ENCODE results near the gene SNUPN.
A peak's percentile ranks its signal among the peaks of the same experiment; 100 is the strongest.

The SNUPN gene

GRCh38 chr15:75625542-75626347 lies at the start of gene SNUPN:
TSS of gene SNUPN (minus strand) at chr15:75625725. CDS start at chr15:75621051, 4,674 bp downstream.
- peak; percentile 93 for DNase-seq

DNA sequence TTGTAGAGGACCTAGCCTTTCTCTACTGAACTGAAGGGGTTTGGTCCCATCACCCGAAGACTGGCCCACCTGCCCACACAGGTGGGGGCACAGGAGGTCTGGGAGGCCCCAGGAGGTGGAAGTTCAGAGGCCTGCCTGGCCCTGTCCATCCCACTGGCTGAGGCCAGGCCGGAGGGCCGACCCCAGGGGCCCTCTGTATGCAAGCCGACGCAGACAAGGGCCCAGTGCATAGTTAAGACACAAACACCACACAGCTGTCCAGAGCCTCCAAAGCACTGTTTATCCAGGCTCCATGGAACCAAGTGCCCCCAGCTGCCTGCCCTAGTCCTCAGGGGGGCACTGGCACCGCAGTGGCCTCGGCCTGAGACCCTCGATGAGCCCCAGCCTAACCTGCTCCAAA lies 48.8 kb upstream of the SNUPN start:
- DNase-seq, result no peak

- DNase-seq, result no peak
These were observed 48.1 kb upstream of the SNUPN start for GRCh38 chr15:75673426-75674235.

GRCh38 chr15:75672646-75673425 lies 47.3 kb upstream of the SNUPN start:
- no peak for DNase-seq

DNA sequence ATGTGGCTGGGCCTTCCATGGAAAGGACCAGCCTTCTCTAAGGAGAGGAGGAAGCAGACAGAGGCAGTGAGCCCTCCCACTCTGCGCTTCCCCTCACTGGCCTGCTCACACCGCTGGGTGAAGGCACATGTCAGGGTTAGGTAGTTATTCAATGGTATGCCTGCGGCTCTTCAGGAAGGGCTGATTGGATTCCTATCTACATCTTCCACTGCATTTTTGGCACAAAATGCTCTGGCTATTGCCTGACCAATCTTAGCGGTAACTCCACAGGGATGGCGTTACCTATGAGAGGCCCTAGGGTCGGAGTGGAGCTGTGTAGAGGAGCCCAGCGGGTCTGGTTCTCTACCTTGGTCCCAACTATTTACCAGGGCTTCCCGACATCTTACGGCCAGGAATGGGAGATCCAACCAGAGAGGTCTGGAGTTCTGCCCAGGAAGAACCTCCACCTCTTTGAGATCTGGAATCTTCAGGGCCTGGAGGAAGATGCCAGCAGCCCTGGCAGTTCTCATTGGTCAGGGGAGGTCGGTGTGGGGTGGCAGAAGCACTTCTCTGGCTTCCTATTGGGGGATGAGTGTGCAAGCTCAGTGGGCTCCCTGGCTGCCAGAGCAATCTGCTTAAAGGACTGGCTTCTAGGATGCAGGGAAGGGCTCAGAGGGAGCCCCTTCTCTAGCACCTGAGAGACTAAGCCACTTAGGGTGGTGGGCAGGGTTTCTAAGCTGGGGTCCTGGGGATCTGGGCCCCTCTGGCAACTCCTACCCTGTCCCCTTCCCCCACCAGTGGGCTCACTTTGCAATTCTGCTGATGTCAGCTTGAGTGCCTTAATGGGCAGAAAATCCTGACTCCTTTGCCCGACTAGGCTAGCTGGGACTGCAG lies 46.4 kb upstream of the SNUPN start:
- DNase-seq, result no peak

DNA sequence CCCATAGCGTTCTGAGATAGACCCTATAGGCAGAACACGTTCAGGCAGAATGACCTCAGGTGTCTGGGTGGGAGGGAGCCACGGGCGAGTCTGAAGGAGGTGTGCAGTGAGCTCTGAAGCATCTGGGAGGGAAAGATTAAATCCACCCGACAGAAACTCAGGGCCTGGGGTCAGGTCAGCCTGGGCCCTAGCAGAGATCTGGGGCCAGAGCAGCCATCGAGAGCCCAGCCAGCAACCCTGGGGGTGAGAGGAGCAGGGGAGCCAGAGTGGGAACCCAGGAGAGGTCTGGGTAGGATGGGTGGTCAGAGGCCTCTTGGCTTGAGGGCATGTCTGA lies 44.3 kb upstream of the SNUPN start:
- DNase-seq, result no peak

GRCh38 chr15:75669191-75669878 lies 43.8 kb upstream of the SNUPN start:
- DNase-seq, result no peak

DNA sequence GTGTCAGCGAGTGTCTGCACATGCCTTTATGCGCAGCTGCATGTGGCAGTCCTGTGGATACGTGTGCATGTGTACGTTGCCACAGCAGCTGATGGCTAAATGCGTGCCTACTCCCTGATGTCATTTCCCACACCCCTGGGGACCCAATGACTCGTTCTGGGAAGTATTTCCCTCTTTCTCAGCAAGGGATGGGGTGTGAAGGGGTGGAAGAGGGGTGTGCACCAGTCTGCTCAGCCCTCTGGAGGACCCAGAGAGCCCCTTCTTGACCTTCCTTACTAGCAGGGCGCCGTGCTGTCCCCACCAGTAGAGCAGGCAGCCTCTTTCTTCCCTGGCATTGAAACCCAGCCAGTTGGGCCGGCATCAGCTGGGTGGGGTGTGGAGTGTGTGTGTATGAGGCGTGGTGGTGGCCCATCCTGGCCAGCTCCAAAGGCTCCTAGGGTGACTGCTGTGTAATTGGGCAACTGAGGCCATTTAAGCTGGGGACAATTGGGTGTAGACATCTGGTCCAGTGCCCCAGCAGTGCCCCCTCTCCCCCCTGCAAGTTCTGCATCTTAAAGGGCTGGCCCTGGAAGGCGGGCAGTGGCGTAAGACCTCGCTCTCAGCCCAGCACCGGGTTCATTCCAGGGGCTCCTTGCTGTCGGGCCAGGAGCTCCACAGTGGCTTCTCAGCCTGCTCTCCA lies 41.4 kb upstream of the SNUPN start:
- DNase-seq, result no peak

- DNase-seq, result no peak
These were observed 38.5 kb upstream of the SNUPN start for GRCh38 chr15:75663931-75664421.

- DNase-seq, result no peak
These were observed 37.4 kb upstream of the SNUPN start for GRCh38 chr15:75662823-75663519.

DNA sequence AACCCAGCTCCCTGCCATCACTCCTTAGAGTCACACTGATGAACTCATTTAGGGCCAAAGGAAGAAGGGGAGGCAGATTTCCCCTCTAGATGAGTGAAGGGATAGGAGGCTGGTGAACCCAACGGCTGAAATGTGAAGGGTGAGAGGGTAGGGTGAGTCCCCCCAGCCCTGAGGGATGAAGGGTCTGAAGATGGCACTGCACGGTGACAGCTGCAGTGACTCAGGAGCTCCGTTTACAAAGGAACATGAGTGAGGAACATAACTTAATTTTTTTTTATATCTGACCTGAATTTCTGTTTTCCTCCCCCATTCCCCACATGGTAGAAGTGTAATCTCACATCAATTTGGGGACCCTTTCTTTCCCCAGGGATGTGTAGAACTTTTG lies 36.2 kb upstream of the SNUPN start:
- DNase-seq, result no peak

DNA sequence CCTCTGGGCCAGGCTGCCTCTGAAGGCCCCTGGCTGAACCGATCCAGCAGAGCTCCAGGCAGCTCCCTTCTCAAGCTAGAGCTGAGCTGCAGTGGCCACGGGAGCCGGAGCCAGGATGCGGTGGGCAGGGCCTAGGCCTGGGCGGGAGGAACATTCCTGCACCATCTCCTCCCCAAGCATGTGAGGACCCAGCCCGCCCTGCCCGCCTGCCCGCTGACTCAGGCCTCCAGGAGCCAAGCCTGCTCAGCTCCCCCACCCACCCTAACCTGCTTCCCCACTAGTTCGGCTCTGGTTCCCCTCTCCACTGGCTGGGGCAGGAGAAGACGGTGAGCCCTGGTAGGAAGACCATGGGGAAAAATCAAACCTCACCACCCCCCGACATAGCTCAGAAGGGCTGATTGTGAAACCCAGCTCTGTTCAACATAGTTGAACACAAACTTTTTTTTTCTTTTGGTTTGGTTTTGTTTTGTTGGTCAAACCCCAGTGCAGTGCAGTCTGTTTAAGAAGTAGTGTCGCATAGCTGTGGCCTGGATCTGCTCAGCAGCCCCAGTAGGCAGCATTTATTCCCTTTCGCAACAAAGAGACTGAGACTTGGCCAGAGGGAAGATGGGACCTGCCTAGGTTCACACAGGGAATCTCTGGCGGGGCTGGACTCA lies 35.7 kb upstream of the SNUPN start:
- no peak for DNase-seq

GRCh38 chr15:75659928-75660645 lies 34.6 kb upstream of the SNUPN start:
- DNase-seq, result no peak

GRCh38 chr15:75659141-75659771 lies 33.7 kb upstream of the SNUPN start:
- DNase-seq, result no peak

DNA sequence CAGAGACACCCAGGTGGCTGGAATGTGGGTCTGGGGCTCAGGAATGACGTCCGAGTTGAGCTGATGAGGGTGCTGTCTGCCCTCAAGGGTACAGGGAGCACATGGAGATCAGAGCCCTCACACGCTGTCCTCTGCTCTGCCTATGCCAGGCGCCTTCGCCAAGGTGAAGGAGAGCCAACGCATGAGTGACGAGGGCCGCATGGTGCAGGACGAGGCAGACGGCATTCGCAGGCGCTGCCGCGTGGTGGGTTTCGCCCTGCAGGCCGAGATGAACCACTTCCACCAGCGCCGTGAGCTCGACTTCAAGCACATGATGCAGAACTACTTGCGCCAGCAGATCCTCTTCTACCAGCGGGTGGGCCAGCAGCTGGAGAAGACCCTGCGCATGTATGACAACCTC lies 31.3 kb upstream of the SNUPN start:
- DNase-seq, result no peak

DNA sequence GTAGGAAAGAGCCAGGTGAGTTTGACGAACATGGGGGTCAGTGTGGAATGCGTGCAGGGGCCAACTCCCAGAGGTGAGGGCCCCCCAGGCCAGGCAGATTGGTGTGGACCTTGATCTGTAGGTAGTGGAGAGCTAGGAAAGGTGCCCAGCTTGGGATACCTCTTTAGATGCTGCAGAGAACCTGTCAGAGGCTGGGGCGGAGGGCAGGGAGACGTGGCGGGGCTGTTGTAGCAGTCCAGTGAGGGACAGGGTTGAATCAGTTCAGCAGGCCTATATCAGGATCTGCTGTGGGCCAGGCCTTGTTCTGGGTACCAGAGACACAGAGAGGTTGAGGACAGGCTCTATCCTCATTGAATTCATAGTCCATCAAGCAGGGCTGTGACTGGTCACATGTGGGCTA lies 30.8 kb upstream of the SNUPN start:
- DNase-seq, result no peak

GRCh38 chr15:75655931-75656330 lies 30.4 kb upstream of the SNUPN start:
- no peak for DNase-seq

DNA sequence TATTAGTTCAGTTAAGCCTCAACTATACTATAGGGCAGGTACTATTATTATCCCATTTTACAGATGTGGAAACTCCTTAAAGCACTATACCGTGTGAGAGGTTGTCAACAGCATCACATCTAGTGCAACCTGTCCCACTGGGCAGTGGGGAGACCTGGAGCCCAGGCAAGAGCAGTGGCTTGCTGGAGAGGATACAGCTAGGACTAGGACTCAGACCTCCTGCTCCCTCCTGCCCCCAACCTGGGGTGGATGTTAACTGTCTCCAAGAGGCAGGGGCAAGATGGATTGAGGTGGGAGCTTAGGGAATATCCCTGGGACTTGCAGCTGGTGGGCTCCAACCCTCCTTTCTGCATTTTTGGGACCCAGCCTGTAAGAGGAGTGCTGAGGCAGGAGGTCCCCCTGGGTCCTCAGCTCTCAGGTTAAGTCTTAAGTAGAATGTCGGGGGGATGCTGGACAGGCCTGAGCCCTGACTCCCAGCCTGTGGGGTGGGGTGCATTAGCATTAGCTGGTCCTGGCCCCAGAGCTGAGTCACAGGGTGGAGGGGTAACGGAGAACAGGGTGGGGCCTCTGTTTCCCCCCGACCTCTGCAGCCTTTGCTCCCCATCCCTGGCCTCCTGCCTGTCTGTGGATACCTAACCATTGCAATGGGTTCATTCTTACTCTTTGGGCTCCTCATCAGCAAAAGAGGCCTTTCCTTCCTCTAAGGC lies 28.8 kb upstream of the SNUPN start:
- no peak for DNase-seq
